Skin of body (tissue), 2 donors: ENCODE measurements around the gene MACF1. TPM values are rescaled to one million over a fixed set of nuclear protein-coding genes. Genes with fewer than 3 reads are reported as not detected.
"Not testable (repeated sequence)": the region's sequence is repeated elsewhere in the genome, so short reads cannot be mapped to it uniquely, and the experiment has no call there.

Source experiments
- DNase-seq: peaks from one replicate; lab custom pipeline; 2025; lab: John Stamatoyannopoulos, UW
- total RNA-seq: library from RNA; depleted of rRNA; stranded (reverse); fragments of >200 nt; gene quantifications from one replicate; pipeline ENCODE4 v1.2.3, GENCODE V29; 2014

Gene MACF1
- total RNA-seq, 1 donor from 2014 or later: 402 TPM

GRCh38 chr1:39510570-39511186 is 306.2 kb downstream of the MACF1 start:
- not testable (repeated sequence) for DNase-seq

- not testable (repeated sequence) for DNase-seq
These were observed 307.0 kb downstream of the MACF1 start for GRCh38 chr1:39511477-39511876.

GRCh38 chr1:39512234-39512847 is 307.8 kb downstream of the MACF1 start:
- not testable (repeated sequence) for DNase-seq

- not testable (repeated sequence) for DNase-seq
These were observed 310.2 kb downstream of the MACF1 start for GRCh38 chr1:39514710-39515124.

GRCh38 chr1:39515131-39516086 is 310.9 kb downstream of the MACF1 start:
- not testable (repeated sequence) for DNase-seq

GRCh38 chr1:39516841-39517240 is 312.3 kb downstream of the MACF1 start:
- not testable (repeated sequence) for DNase-seq

GRCh38 chr1:39517936-39518335 is 313.4 kb downstream of the MACF1 start:
- not testable (repeated sequence) for DNase-seq

- not testable (repeated sequence) for DNase-seq
These were observed 314.9 kb downstream of the MACF1 start for GRCh38 chr1:39519376-39519775.

GRCh38 chr1:39522221-39522620 is 317.7 kb downstream of the MACF1 start:
- DNase-seq: not testable (repeated sequence)

GRCh38 chr1:39522661-39523567 is 318.4 kb downstream of the MACF1 start:
- no peak for DNase-seq

- DNase-seq: no peak
These were observed 319.7 kb downstream of the MACF1 start for GRCh38 chr1:39524171-39524570.

GRCh38 chr1:39524591-39525365 is 320.3 kb downstream of the MACF1 start:
- DNase-seq: no peak

GRCh38 chr1:39525366-39526165 is 321.1 kb downstream of the MACF1 start:
- DNase-seq: no peak

- no peak for DNase-seq
These were observed 322.1 kb downstream of the MACF1 start for GRCh38 chr1:39526466-39527189.

- not testable (repeated sequence) for DNase-seq
These were observed 322.7 kb downstream of the MACF1 start for GRCh38 chr1:39527190-39527579.

GRCh38 chr1:39528082-39528481 is 323.6 kb downstream of the MACF1 start:
- no peak for DNase-seq

- DNase-seq: no peak
These were observed 325.5 kb downstream of the MACF1 start for GRCh38 chr1:39529901-39530535.

- no peak for DNase-seq
These were observed 327.0 kb downstream of the MACF1 start for GRCh38 chr1:39531526-39531925.
